Testis (tissue), 2 donors: ENCODE data around the gene OAS1.

Experiments
- POLR2A ChIP-seq: fragments of 450-650 bp; IDR thresholded peaks from one replicate; pipeline ENCODE4 v1.6.1; 2017; ENCODE audit warnings: antibody characterized with exemption, mild to moderate bottlenecking, moderate library complexity
- TF ChIP-seq, protein P1 (sequence below), 3 experiments: fragments of 450-650 bp in 2 of 3; fragments of 200-600 bp in 1 of 3; sonication (generic) in 1 of 3; IDR thresholded peaks; one replicate each; pipeline ENCODE4 v1.5.1; 2016 to 2019; ENCODE audit warnings: antibody characterized with exemption in 3 of 3, mild to moderate bottlenecking in 2 of 3, moderate library complexity in 1 of 3

DNA sequence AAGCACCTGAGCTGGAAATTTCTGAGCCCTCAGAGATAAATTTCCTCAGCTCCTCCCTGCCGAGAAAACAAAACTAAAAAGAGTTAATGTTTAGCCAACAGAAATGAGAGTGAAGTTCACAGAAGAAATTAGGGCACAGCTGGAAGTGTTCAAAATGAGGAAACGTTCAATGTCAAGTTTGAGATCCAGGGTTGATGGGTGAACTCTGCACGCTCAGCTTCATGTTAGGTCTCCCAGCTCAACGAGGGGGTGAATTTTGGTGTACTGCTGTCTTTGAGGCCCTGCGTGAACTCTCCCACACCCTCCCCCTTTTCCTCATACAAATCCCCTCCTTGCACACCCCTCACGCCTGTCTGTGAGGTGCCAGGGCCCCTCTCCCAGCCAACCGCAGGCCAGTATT is 18.2 kb downstream of the OAS1 start:
- no peak for TF ChIP-seq POLR2A
- TF ChIP-seq, protein P1, sequence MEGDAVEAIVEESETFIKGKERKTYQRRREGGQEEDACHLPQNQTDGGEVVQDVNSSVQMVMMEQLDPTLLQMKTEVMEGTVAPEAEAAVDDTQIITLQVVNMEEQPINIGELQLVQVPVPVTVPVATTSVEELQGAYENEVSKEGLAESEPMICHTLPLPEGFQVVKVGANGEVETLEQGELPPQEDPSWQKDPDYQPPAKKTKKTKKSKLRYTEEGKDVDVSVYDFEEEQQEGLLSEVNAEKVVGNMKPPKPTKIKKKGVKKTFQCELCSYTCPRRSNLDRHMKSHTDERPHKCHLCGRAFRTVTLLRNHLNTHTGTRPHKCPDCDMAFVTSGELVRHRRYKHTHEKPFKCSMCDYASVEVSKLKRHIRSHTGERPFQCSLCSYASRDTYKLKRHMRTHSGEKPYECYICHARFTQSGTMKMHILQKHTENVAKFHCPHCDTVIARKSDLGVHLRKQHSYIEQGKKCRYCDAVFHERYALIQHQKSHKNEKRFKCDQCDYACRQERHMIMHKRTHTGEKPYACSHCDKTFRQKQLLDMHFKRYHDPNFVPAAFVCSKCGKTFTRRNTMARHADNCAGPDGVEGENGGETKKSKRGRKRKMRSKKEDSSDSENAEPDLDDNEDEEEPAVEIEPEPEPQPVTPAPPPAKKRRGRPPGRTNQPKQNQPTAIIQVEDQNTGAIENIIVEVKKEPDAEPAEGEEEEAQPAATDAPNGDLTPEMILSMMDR (IDR thresholded peaks at IDR 0.05) = no peak
